ENCODE results near the gene ITPR1.

ITPR1 gene

GRCh38 chr3:4866866-4867265 is 373.7 kb downstream of the ITPR1 start:
- Histone ChIP-seq H3K27ac (peak overlapping the region in 20 of 21 experiments; percentile 31 to 99 (median 96)), H3K4me3 (peak overlapping the region in 1 of 7 experiments; percentile 43)

DNA sequence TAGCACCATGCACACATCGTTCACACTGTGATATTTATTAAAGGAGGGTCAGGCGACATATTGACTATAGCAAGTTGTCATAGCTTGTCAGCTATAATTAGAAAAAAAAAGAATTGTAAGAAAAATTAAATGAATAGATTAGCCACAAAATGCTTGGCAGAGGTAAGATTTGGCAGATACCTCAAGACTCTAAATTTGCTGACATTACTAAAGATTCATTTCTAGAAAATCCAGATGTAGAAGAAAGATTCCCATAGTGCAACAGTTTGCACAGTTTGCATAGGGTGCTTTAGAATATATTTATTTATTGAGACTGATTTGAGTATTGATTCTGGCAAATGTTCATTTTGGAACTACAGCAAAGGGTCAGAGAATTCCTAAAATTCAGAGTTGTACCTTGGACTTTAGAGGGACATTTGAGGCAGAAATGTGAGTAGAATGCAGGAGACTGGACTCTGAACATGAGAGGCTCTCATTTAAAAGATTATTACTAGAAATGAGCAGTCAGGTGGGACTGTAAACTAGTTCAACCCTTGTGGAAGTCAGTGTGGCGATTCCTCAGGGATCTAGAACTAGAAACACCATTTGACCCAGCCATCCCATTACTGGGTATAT is 384.1 kb downstream of the ITPR1 start:
- Histone ChIP-seq H3K27ac (no peak overlapping the region), H3K4me3 (no peak overlapping the region)

- no peak overlapping the region for H3K27ac ChIP-seq
- no peak overlapping the region for H3K4me3 ChIP-seq
Observed at GRCh38 chr3:4880850-4881249, 387.7 kb downstream of the ITPR1 start.

- Histone ChIP-seq H3K27ac (no peak overlapping the region), H3K4me3 (no peak overlapping the region)
Observed at GRCh38 chr3:4882548-4882947, 389.4 kb downstream of the ITPR1 start.

GRCh38 chr3:4883011-4883410 is 389.9 kb downstream of the ITPR1 start:
- Histone ChIP-seq H3K4me3 (no peak overlapping the region), H3K27ac (no peak overlapping the region)

DNA sequence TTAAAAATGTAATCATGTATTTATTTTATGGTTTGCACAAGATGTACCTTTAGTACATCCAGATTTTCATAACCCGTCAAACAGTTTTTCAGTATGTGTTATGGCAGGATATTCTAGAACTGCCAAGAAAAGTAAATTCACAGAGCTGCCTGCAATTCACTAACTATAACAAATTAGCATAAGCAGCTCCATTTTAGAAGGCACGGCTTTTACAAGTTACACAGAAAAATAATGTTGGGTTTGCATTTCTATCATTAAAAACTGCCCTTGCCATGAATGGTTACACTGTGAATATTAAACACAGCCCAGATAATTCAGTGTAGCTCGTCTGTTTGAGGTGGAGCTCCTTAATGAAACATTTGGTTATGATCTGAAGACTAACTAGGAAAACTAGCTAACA is 391.7 kb downstream of the ITPR1 start:
- H3K27ac ChIP-seq, result no peak overlapping the region
- H3K4me3 ChIP-seq, result no peak overlapping the region

GRCh38 chr3:4885316-4885715 is 392.2 kb downstream of the ITPR1 start:
- Histone ChIP-seq H3K4me3 (no peak overlapping the region), H3K27ac (no peak overlapping the region)

DNA sequence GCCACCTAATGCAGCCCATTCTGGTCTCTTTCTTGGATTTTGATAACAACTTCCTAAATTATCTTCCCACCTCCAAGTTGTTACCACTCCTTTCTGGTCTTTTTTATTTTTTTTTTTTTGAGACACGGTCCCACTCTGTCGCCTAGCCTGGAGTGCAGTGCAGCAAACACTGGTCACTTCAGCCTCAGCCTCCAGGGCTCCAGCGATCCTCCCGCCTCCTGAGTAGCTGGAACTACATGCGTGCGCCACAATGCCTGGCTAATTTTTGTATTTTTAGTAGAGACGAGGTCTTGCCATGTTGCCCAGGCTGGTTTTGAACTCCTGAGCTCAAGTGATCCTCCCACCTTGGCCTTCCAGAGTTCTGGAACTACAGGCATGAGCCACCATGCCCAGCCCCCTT is 393.3 kb downstream of the ITPR1 start:
- no peak overlapping the region for H3K4me3 ChIP-seq
- H3K27ac ChIP-seq, result no peak overlapping the region

DNA sequence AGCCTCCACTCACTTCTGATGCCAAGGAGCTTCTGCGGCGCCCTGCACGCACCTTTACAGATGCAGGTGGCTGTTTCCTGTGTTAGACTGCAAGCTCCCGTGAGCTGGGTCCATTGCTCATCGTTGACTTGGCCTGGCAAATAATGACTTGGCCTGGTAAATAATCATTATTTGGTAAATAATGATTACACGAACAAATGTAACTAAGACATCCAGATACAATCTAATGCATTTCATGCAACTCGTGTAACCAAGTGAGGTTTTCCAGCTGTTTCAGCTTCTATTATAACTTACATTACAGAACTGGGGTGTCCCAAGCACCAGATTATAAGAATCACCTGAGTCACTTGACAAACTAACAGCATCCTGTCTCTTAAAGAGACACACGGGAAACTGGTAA is 394.0 kb downstream of the ITPR1 start:
- no peak overlapping the region for H3K4me3 ChIP-seq
- H3K27ac ChIP-seq, result no peak overlapping the region

GRCh38 chr3:4888913-4889846 is 396.0 kb downstream of the ITPR1 start:
- Histone ChIP-seq H3K27ac (peak overlapping the region in 2 of 21 experiments; percentile 7 to 39), H3K4me3 (no peak overlapping the region)

DNA sequence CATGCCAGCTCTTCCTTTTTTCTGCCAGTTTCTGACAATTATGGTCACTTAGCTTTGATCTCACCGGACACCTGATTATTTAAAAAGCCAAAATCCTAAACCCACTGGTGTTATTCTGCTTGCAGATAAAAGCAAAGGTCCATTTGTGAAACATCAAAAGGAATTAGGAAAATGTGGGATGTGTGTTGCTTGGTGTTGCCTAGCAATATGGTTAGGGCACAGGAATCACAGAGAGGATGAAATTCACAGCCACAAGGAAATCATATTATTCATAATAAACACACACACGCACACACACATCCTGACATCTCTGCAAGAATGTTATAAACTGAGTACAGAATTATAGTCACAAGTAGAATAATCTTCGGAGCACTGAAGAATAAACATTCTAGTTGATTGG is 396.7 kb downstream of the ITPR1 start:
- no peak overlapping the region for H3K4me3 ChIP-seq
- no peak overlapping the region for H3K27ac ChIP-seq

GRCh38 chr3:4894891-4895530 is 401.9 kb downstream of the ITPR1 start:
- Histone ChIP-seq H3K27ac (peak overlapping the region in 1 of 21 experiments; percentile 24), H3K4me3 (no peak overlapping the region)

DNA sequence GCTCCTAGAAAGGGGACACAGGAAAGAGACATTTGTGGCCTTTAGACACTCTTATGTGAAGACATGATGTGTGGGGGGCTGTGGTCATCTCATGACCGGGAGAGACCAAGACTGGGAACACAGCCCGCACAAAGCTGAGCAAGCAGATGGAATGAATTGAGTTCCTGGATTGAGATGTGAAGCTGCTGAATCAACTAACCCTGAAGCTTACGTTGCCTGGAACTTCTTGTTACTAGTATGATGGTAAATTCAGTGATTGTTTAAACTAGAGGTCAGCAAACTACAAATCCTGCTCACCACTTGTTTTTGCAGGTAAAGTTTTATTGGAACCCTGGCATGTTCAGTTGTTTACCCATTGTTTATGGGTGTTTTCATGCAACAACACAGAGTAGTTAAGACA is 402.7 kb downstream of the ITPR1 start:
- H3K4me3 ChIP-seq, result no peak overlapping the region
- peak overlapping the region in 4 of 21 experiments; percentile 12 to 71 (median 24) for H3K27ac ChIP-seq
